BE2C (cell line): Measurements from ENCODE around the gene MGA.

Experiments used
- DNase-seq: peaks from one replicate; pipeline ENCODE4 v3.0.0-alpha.2; 2020
- H3K27me3 ChIP-seq: fragments of 250-450 bp; sonication (Bioruptor Pico); 2 replicates; pipeline ENCODE4 v1.5.1; 2020; ENCODE audit warnings: mild to moderate bottlenecking
- H3K36me3 ChIP-seq: fragments of 250-450 bp; sonication (Bioruptor Pico); 2 replicates; pipeline ENCODE4 v1.5.1; 2020; ENCODE audit warnings: mild to moderate bottlenecking
- H3K4me1 ChIP-seq: fragments of 250-450 bp; sonication (Bioruptor Pico); 2 replicates; pipeline ENCODE4 v1.5.1; 2020
- H3K4me3 ChIP-seq: 2 replicates; pipeline ENCODE4 v1.5.1; 2011; ENCODE audit warnings: low read depth, low read length
- H3K9me3 ChIP-seq: fragments of 250-450 bp; sonication (Bioruptor Pico); 2 replicates; pipeline ENCODE4 v1.5.1; 2020
- CTCF ChIP-seq: IDR thresholded peaks from 2 replicates; pipeline ENCODE4 v1.5.1; 2012; ENCODE audit warnings: mild to moderate bottlenecking, low read depth, low read length

MGA gene

GRCh38 chr15:41651373-41651772, 8.8 kb upstream of the MGA start:
- Histone ChIP-seq H3K36me3 (no peaks in the 10 kb centered on the region), H3K4me1 (no peaks in the 10 kb centered on the region), H3K9me3 (no peaks in the 10 kb centered on the region), H3K27me3 (no peaks in the 10 kb centered on the region), H3K4me3 (no peak overlapping the region)
- TF ChIP-seq CTCF: no peak
- no peak for DNase-seq

- DNase-seq: no peak
- Histone ChIP-seq H3K36me3 (no peaks in the 10 kb centered on the region), H3K9me3 (no peaks in the 10 kb centered on the region), H3K27me3 (no peaks in the 10 kb centered on the region), H3K4me1 (no peaks in the 10 kb centered on the region), H3K4me3 (no peak overlapping the region)
- no peak for TF ChIP-seq CTCF
These were observed 6.4 kb upstream of the MGA start for GRCh38 chr15:41653760-41654159.

GRCh38 chr15:41655716-41656115, 4.5 kb upstream of the MGA start:
- H3K4me1 ChIP-seq: no peaks in the 10 kb centered on the region; the same call in 1 of the 2 replicates
- H3K27me3 ChIP-seq: no peaks in the 10 kb centered on the region
- no peaks in the 10 kb centered on the region for H3K36me3 ChIP-seq
- no peak for DNase-seq
- no peak for TF ChIP-seq CTCF
- H3K9me3 ChIP-seq: peaks cover 1% of the 10 kb centered on the region; the same call in 1 of the 2 replicates
- H3K4me3 ChIP-seq: no peak overlapping the region

GRCh38 chr15:41656188-41656587, 4.0 kb upstream of the MGA start:
- no peak for TF ChIP-seq CTCF
- Histone ChIP-seq H3K27me3 (no peaks in the 10 kb centered on the region), H3K4me3 (no peak overlapping the region), H3K36me3 (no peaks in the 10 kb centered on the region), H3K4me1 (no peaks in the 10 kb centered on the region; the same call in 1 of the 2 replicates), H3K9me3 (peaks cover 5% of the 10 kb centered on the region; the same call in 1 of the 2 replicates)
- no peak for DNase-seq

GRCh38 chr15:41658689-41659088, 1.5 kb upstream of the MGA start:
- no peaks in the 10 kb centered on the region for H3K36me3 ChIP-seq
- DNase-seq: no peak
- no peaks in the 10 kb centered on the region; the same call in 1 of the 2 replicates for H3K4me1 ChIP-seq
- H3K9me3 ChIP-seq: peaks cover 5% of the 10 kb centered on the region; the same call in 1 of the 2 replicates
- no peaks in the 10 kb centered on the region for H3K27me3 ChIP-seq
- TF ChIP-seq CTCF: no peak
- H3K4me3 ChIP-seq: no peak overlapping the region

GRCh38 chr15:41659190-41659589, 1.0 kb upstream of the MGA start:
- Histone ChIP-seq H3K36me3 (no peaks in the 10 kb centered on the region), H3K9me3 (peaks cover 5% of the 10 kb centered on the region; the same call in 1 of the 2 replicates), H3K27me3 (no peaks in the 10 kb centered on the region), H3K4me3 (no peak overlapping the region), H3K4me1 (no peaks in the 10 kb centered on the region; the same call in 1 of the 2 replicates)
- DNase-seq: no peak
- TF ChIP-seq CTCF: no peak
